A673 (cell line): ENCODE results near the gene DENND11. TPM values are rescaled to one million over a fixed set of nuclear protein-coding genes. Genes with fewer than 3 reads are reported as not detected.

ENCODE experiments used
- BruUV-seq: library from RNA; stranded (reverse); fragments of 400-500 nt; replicated peaks from 2 replicates; lab custom pipeline; 2021; lab: Mats Ljungman, UMichigan
- CTCF ChIA-PET: fragments of 300-600 bp; sonication (Branson Sonifier 250); formaldehyde crosslinking; loops from one replicate; lab custom pipeline; 2022; ENCODE audit warnings: antibody characterized with exemption; lab: Charles Lee
- POLR2A ChIA-PET: fragments of 300-600 bp; sonication (Branson Sonifier 250); formaldehyde crosslinking; loops from one replicate; lab custom pipeline; 2022; ENCODE audit warnings: antibody characterized with exemption; ENCODE audit not compliant: low non-redundant PET; lab: Charles Lee
- DNase-seq: peaks from one replicate; pipeline ENCODE4 v3.0.0-alpha.2; 2015; ENCODE audit warnings: low spot score
- H3K27ac ChIP-seq: fragments of 200-600 bp; sonication (generic); 2 replicates; pipeline ENCODE4 v1.5.1; 2016; ENCODE audit warnings: mixed run types, low read depth, mild to moderate bottlenecking, mixed read lengths, antibody characterized with exemption, low read length; ENCODE audit not compliant: poor library complexity, severe bottlenecking
- H3K27me3 ChIP-seq: fragments of 200-600 bp; sonication (generic); replicated peaks from 2 replicates; pipeline ENCODE4 v1.6.1; 2017; ENCODE audit warnings: mixed run types, low read depth, mild to moderate bottlenecking, mixed read lengths, antibody characterized with exemption, low read length; ENCODE audit not compliant: insufficient read depth, poor library complexity
- H3K36me3 ChIP-seq: fragments of 200-600 bp; sonication (generic); 2 replicates; pipeline ENCODE4 v1.6.1; 2016; ENCODE audit warnings: mixed run types, mild to moderate bottlenecking, mixed read lengths, antibody characterized with exemption, low read length; ENCODE audit not compliant: insufficient read depth, poor library complexity, severe bottlenecking
- H3K4me1 ChIP-seq: fragments of 200-600 bp; sonication (generic); 2 replicates; pipeline ENCODE4 v1.6.1; 2017; ENCODE audit warnings: mixed run types, mild to moderate bottlenecking, mixed read lengths, antibody characterized with exemption, low read length; ENCODE audit not compliant: insufficient read depth, poor library complexity, severe bottlenecking
- H3K4me3 ChIP-seq: fragments of 200-600 bp; sonication (generic); 2 replicates; pipeline ENCODE4 v1.5.1; 2016; ENCODE audit warnings: low read depth, mixed run types, mild to moderate bottlenecking, mixed read lengths, low read length; ENCODE audit not compliant: poor library complexity, severe bottlenecking
- H3K9me3 ChIP-seq: fragments of 200-600 bp; sonication (generic); 2 replicates; pipeline ENCODE4 v1.6.1; 2016; ENCODE audit warnings: mixed run types, low read depth, mild to moderate bottlenecking, mixed read lengths, antibody characterized with exemption, low read length; ENCODE audit not compliant: poor library complexity, severe bottlenecking
- EZH2 ChIP-seq: fragments of 200-600 bp; sonication (generic); IDR thresholded peaks from 2 replicates; pipeline ENCODE4 v1.6.1; 2017; ENCODE audit warnings: borderline replicate concordance, low read depth, mild to moderate bottlenecking, mixed read lengths, antibody characterized with exemption, low read length; ENCODE audit not compliant: poor library complexity, severe bottlenecking
- intact Hi-C: fragments of 100-400 bp; cut with micrococcal nuclease; formaldehyde crosslinking; loops from one replicate; pipeline ENCODE4 v1.10.0; 2022; ENCODE audit not compliant: unreplicated experiment
- total RNA-seq: library from RNA; stranded (reverse); gene quantifications from 2 replicates; pipeline ENCODE4 v1.2.3, GENCODE V29; 2021
- TF ChIP-seq, protein P1 (sequence below): fragments of 300-800, 200-600 bp; sonication (generic); conservative IDR thresholded peaks from 2 replicates; pipeline ENCODE4 v1.5.1; 2017; ENCODE audit warnings: low read depth, mild to moderate bottlenecking, antibody characterized with exemption, low read length, moderate library complexity, mixed read lengths

The DENND11 gene
- total RNA-seq, 1 experiment from 2014 or later: 11.9 TPM

- H3K4me1 ChIP-seq: no peaks in the 10 kb centered on the region
- POLR2A ChIA-PET: no interaction called here
- H3K36me3 ChIP-seq: no peaks in the 10 kb centered on the region
- intact Hi-C loops: no loop called here
- H3K27me3 ChIP-seq: no peaks in the 10 kb centered on the region
- no peak overlapping the region for H3K27ac ChIP-seq
- no TSS peak for BruUV-seq
- no peak overlapping the region for H3K4me3 ChIP-seq
- CTCF ChIA-PET: no interaction called here
- DNase-seq: no peak
- no peaks in the 10 kb centered on the region for H3K9me3 ChIP-seq
- no peak for TF ChIP-seq EZH2
- TF ChIP-seq, protein P1, sequence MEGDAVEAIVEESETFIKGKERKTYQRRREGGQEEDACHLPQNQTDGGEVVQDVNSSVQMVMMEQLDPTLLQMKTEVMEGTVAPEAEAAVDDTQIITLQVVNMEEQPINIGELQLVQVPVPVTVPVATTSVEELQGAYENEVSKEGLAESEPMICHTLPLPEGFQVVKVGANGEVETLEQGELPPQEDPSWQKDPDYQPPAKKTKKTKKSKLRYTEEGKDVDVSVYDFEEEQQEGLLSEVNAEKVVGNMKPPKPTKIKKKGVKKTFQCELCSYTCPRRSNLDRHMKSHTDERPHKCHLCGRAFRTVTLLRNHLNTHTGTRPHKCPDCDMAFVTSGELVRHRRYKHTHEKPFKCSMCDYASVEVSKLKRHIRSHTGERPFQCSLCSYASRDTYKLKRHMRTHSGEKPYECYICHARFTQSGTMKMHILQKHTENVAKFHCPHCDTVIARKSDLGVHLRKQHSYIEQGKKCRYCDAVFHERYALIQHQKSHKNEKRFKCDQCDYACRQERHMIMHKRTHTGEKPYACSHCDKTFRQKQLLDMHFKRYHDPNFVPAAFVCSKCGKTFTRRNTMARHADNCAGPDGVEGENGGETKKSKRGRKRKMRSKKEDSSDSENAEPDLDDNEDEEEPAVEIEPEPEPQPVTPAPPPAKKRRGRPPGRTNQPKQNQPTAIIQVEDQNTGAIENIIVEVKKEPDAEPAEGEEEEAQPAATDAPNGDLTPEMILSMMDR: no peak
Observed at GRCh38 chr7:141688043-141688442, 13.9 kb downstream of the DENND11 start.

GRCh38 chr7:141686670-141687069, 15.3 kb downstream of the DENND11 start:
- no peak overlapping the region for H3K27ac ChIP-seq
- H3K9me3 ChIP-seq: no peaks in the 10 kb centered on the region
- BruUV-seq: no TSS peak
- H3K4me3 ChIP-seq: no peak overlapping the region
- CTCF ChIA-PET: no interaction called here
- no peaks in the 10 kb centered on the region for H3K27me3 ChIP-seq
- intact Hi-C loops: no loop called here
- H3K4me1 ChIP-seq: no peaks in the 10 kb centered on the region
- TF ChIP-seq, protein P1: no peak
- no peak for TF ChIP-seq EZH2
- no peak for DNase-seq
- H3K36me3 ChIP-seq: no peaks in the 10 kb centered on the region
- POLR2A ChIA-PET: interaction anchor here (0.5 kb wide), 1 partner anchor 42 kb away, joined by 3 read pairs; no protein-coding TSS in a partner anchor

DNA sequence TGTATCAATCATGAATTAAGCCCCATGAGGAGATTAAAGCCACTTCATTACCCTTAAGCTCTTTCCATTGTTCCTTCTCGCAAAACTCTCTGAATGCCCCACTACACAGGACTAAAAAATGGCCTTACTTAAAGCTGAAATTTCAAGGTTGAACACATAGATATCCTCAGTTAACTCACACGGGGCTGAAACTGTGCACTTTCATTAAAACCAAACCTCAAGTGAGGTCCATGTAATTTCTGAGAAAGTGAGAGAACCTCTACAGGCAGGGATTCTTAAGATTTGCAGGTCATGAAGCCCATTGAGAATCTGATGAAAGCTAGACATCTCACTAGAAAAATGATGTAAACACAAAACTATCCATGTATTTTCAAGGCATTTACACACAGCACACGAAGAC, 15.9 kb downstream of the DENND11 start:
- no peak overlapping the region for H3K4me3 ChIP-seq
- BruUV-seq: no TSS peak
- no peaks in the 10 kb centered on the region for H3K4me1 ChIP-seq
- POLR2A ChIA-PET: no interaction called here
- no peaks in the 10 kb centered on the region for H3K9me3 ChIP-seq
- CTCF ChIA-PET: no interaction called here
- DNase-seq: no peak
- intact Hi-C loops: no loop called here
- no peak for TF ChIP-seq EZH2
- TF ChIP-seq, protein P1: no peak
- no peaks in the 10 kb centered on the region for H3K27me3 ChIP-seq
- no peak overlapping the region for H3K27ac ChIP-seq
- no peaks in the 10 kb centered on the region for H3K36me3 ChIP-seq
